Heart left ventricle (tissue), 13 donors: Measurements from ENCODE around the gene LMAN2L.

Experiments
- CTCF ChIP-seq, 12 donors: fragments of 200-600 bp; sonication (generic) in 4 of 12; IDR thresholded peaks; one replicate each; pipeline versions ENCODE4 v1.5.0 to v1.8.0; 2018 to 2022; ENCODE audit warnings: antibody characterized with exemption in 12 of 12, mild to moderate bottlenecking in 5 of 12
- POLR2A ChIP-seq, 2 donors: fragments of 450-650 bp; IDR thresholded peaks; one replicate each; pipeline ENCODE4 v1.6.1; 2017; ENCODE audit warnings: antibody characterized with exemption in 2 of 2, mild to moderate bottlenecking in 2 of 2, moderate library complexity in 2 of 2
- donor health status: ischemic (EF 13 %, LVEDD 7.1; RV severe dilation, severe dysfunction).
- donor health status: DM: no; HTN: yes; CAD: no.
- donor health status: DM: no; HTN: no; CAD: no.
- donor health status: ischemic (EF 25% LVEDD 6.9; RV normal size, moderate dysfunction).
- donor health status: ischemic (EF 25% LVEDD 5.7; RV mildly dilated, moderate dysfunction).
- donor health status: ischemic (EF 35%, LVEDD 5.7; RV mildly dilated, moderate dysfunction).
- donor health status: nonischemic (EF 11% LVEDD 7.7; RV severe dilation, severe dysfunction).
- donor health status: DM: yes; HTN: yes; CAD: no.
- donor health status: PGD.
- donor health status: ischemic (EF 29% LVEDD 5.4; RV normal size, mild dysfunction).
- donor health status: nonischemic (EF 23%, LVEDD 6.1; RV moderate dilation, normal function).

- TF ChIP-seq CTCF (IDR thresholded peaks at IDR 0.05) = no peak
- TF ChIP-seq POLR2A (IDR thresholded peaks at IDR 0.05) = no peak
Measured at GRCh38 chr2:96656540-96656939, 83.3 kb downstream of the LMAN2L start.
